ENCODE results near the gene TMEM196. TPM values are rescaled to one million over a fixed set of nuclear protein-coding genes. Genes with fewer than 3 reads are reported as not detected.

Gene TMEM196
- total RNA-seq (2022; extraction: Qiagen RNA extraction), result not detected in 5 replicates

DNA sequence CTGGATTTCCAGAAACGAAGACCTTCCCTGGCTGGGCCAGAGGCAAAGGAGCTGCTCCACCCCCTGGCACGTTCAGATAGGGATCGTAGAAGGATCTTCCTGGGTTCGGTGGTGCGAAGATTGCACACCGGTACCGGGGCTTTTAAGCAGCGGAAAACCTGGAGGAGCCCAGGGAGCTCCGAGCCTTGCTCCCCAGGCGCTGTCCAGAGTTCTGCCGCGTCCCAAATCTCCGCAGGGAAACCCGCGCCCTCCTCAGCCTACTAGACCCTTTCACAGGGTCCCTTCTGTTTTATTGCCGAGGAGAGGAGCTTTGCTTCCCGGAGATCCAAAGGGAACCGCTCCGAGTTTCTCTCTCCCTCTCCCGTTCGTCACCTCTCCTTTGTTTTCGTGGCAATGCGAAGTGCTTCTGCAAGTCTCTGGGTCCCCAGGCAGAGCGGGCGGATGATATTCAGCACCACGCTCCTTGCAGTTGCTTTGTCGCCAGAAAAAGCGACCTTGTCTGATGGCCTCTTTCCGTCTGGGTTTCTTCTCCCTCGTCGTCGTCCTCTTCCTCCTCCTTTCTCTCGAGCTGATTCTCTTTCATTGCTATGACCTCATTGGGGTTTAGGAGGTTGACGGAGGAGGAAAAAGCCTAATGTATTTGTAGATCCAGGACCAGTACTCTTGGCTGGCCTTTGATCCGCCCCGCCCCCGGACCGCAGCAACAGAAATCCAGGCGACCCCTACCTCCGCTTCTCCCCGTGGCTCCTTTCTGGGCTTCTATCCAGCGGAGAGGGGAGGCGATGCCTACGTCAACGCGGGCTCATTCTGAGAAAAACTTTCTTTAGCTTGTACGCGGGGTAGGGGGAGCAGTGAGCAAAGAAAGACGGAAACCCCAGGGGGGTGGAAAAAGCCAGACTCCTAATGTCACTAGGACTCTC, at the start of gene TMEM196:
Gene TMEM196 (minus strand): TSS at position 777 of the 920 bp plus-strand sequence. CDS start 921 bp downstream, outside the sequence.

DNA sequence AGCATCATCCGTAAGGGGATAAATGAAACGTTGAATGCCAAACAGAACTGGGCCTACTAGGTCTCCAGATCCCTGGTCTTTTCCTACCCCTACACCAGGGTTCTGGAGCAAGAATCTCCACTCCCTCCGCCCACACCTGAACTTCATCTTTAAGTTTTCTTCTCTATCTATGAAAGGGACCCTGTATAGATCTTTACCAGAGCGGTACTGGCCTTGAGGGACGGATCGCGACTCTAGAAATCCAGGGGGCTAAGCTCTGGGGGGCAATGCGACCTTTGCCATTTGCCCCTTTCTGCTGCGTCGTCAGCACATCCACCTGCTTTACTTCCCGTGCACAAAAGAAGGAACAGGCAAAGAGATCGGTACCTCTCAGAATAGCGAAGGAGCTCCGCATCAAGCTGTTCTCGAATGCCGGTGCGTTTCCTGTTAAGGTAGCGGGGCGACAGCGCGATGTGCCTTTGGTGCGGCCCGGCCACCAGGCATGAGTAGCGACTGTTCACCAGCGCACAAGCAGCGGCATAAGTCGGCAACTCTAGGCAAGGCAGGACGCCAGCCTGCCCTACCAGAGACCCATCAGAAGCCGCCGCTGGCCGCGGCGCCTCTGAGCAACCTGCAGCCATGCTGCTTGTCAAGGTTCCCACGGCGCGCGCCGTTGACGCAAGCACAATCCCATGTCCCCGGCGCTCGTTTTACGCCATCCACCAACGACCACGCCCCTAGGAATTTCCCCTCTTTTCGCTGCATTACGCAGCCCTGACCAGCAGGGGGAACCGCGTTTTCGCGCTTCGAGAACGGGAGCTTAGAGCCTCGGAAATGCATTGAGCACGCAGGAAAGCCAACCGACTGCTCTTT, 64.8 kb downstream of the TMEM196 start, which contains the start of gene POLR1F:
Gene POLR1F (minus strand): TSS at position 641 of the 852 bp plus-strand sequence. CDS start 21 bp downstream, at position 620.

Other genes with a start within 250 kb of the TMEM196 start
- 12.9 to 17.4 TPM (median 15.0 TPM) in 5 replicates for gene POLR1F, start 64.6 kb downstream of the TMEM196 start, total RNA-seq (2022; extraction: Qiagen RNA extraction)

Data from A549 treated with dexamethasone at 1 μM for 4 hours (cell line).